Osteocyte (in vitro differentiated cells): ENCODE results near the gene EGFR. TPM values are rescaled to one million over a fixed set of nuclear protein-coding genes. Genes with fewer than 3 reads are reported as not detected.

Source experiments
- DNase-seq: peaks from one replicate; pipeline ENCODE4 v3.0.0; 2021; ENCODE audit warnings: mixed read lengths; ENCODE audit not compliant: unreplicated experiment; ENCODE audit errors: extremely low spot score
- H3K27ac Mint-ChIP-seq: one replicate; pipeline ENCODE4 v1.8.0; 2021; ENCODE audit warnings: mild to moderate bottlenecking, mixed read lengths; ENCODE audit not compliant: unreplicated experiment
- H3K27me3 Mint-ChIP-seq: one replicate; pipeline ENCODE4 v1.8.0; 2021; ENCODE audit warnings: mixed read lengths; ENCODE audit not compliant: unreplicated experiment
- H3K36me3 Mint-ChIP-seq: one replicate; pipeline ENCODE4 v1.8.0; 2021; ENCODE audit warnings: mixed read lengths; ENCODE audit not compliant: unreplicated experiment
- H3K4me1 Mint-ChIP-seq: one replicate; pipeline ENCODE4 v1.8.0; 2021; ENCODE audit warnings: mixed read lengths; ENCODE audit not compliant: unreplicated experiment
- H3K4me3 Mint-ChIP-seq: one replicate; pipeline ENCODE4 v1.8.0; 2021; ENCODE audit warnings: mild to moderate bottlenecking, moderate library complexity, mixed read lengths; ENCODE audit not compliant: unreplicated experiment
- H3K9me3 Mint-ChIP-seq: one replicate; pipeline ENCODE4 v1.8.0; 2021; ENCODE audit warnings: mixed read lengths; ENCODE audit not compliant: unreplicated experiment
- CTCF ChIP-seq: fragments of 200-600 bp; sonication (generic); IDR thresholded peaks from 2 replicates; pipeline ENCODE4 v1.5.0; 2021; ENCODE audit warnings: antibody characterized with exemption, mild to moderate bottlenecking, moderate library complexity
- total RNA-seq: library from RNA; stranded (reverse); gene quantifications from 2 replicates; pipeline ENCODE4 v1.2.1, GENCODE V29; 2021

The EGFR gene
- total RNA-seq, 1 donor from 2014 or later, result 56.5 TPM

GRCh38 chr7:55070854-55071253, 52.0 kb downstream of the EGFR start:
- Mint-ChIP-seq H3K4me1 (peaks cover 68% of the 10 kb centered on the region), H3K27ac (no peak overlapping the region), H3K4me3 (no peak overlapping the region), H3K9me3 (no peaks in the 10 kb centered on the region), H3K36me3 (peaks cover 11% of the 10 kb centered on the region), H3K27me3 (no peaks in the 10 kb centered on the region)
- no peak for TF ChIP-seq CTCF
- DNase-seq, result no peak

- peaks cover 62% of the 10 kb centered on the region for H3K4me1 Mint-ChIP-seq
- no peaks in the 10 kb centered on the region for H3K27me3 Mint-ChIP-seq
- no peak for TF ChIP-seq CTCF
- H3K27ac Mint-ChIP-seq, result peak overlapping the region; percentile 64
- no peak for DNase-seq
- H3K36me3 Mint-ChIP-seq, result peaks cover 11% of the 10 kb centered on the region
- H3K9me3 Mint-ChIP-seq, result no peaks in the 10 kb centered on the region
- H3K4me3 Mint-ChIP-seq, result no peak overlapping the region
These were observed 52.8 kb downstream of the EGFR start for GRCh38 chr7:55071411-55072175.

GRCh38 chr7:55072251-55072650, 53.4 kb downstream of the EGFR start:
- no peaks in the 10 kb centered on the region for H3K9me3 Mint-ChIP-seq
- DNase-seq, result no peak
- H3K27me3 Mint-ChIP-seq, result no peaks in the 10 kb centered on the region
- H3K4me3 Mint-ChIP-seq, result no peak overlapping the region
- H3K4me1 Mint-ChIP-seq, result peaks cover 57% of the 10 kb centered on the region
- no peak overlapping the region for H3K27ac Mint-ChIP-seq
- TF ChIP-seq CTCF, result no peak
- H3K36me3 Mint-ChIP-seq, result peaks cover 11% of the 10 kb centered on the region

GRCh38 chr7:55073051-55073511, 54.3 kb downstream of the EGFR start:
- DNase-seq, result no peak
- Mint-ChIP-seq H3K27ac (peak overlapping the region; percentile 99), H3K4me1 (peaks cover 61% of the 10 kb centered on the region), H3K36me3 (peaks cover 13% of the 10 kb centered on the region), H3K9me3 (no peaks in the 10 kb centered on the region), H3K27me3 (no peaks in the 10 kb centered on the region), H3K4me3 (peak overlapping the region; percentile 17)
- TF ChIP-seq CTCF, result no peak

- Mint-ChIP-seq H3K27ac (peak overlapping the region; percentile 99), H3K27me3 (no peaks in the 10 kb centered on the region), H3K9me3 (no peaks in the 10 kb centered on the region), H3K4me3 (peak overlapping the region; percentile 75), H3K4me1 (peaks cover 64% of the 10 kb centered on the region), H3K36me3 (peaks cover 7% of the 10 kb centered on the region)
- DNase-seq, result peak; percentile 88
- TF ChIP-seq CTCF, result no peak
These were observed 55.2 kb downstream of the EGFR start for GRCh38 chr7:55073976-55074528.
